HFF-Myc (cell line): ENCODE data around the gene TEX14.
A peak's percentile ranks its signal among the peaks of the same experiment; 100 is the strongest.

Experiments
- DNase-seq: peaks from one replicate; pipeline ENCODE4 v3.0.0-alpha.2; 2011; ENCODE audit warnings: low read depth; ENCODE audit errors: extremely low read depth
- H3K4me3 ChIP-seq: replicated peaks from 2 replicates; pipeline ENCODE4 v1.5.1; 2011; ENCODE audit warnings: low read depth, mild to moderate bottlenecking, control low read depth, low read length
- CTCF ChIP-seq: IDR thresholded peaks from 2 replicates; pipeline ENCODE4 v1.5.1; 2012; ENCODE audit warnings: mild to moderate bottlenecking, low read depth, low read length, control low read depth; ENCODE audit errors: missing control alignments

TEX14 gene

GRCh38 chr17:58722274-58722673 is 30.4 kb upstream of the TEX14 start:
- no peak overlapping the region for H3K4me3 ChIP-seq
- DNase-seq: no peak
- TF ChIP-seq CTCF: no peak

- no peak overlapping the region for H3K4me3 ChIP-seq
- DNase-seq: peak; percentile 22
- TF ChIP-seq CTCF: peak; percentile 45
Measured at GRCh38 chr17:58710948-58711552, 19.2 kb upstream of the TEX14 start.

GRCh38 chr17:58706351-58707140 is 14.7 kb upstream of the TEX14 start:
- TF ChIP-seq CTCF: no peak
- DNase-seq: no peak
- no peak overlapping the region for H3K4me3 ChIP-seq

GRCh38 chr17:58703916-58704286 is 12.1 kb upstream of the TEX14 start:
- no peak for TF ChIP-seq CTCF
- DNase-seq: no peak

GRCh38 chr17:58703137-58703915 is 11.5 kb upstream of the TEX14 start:
- DNase-seq: no peak
- no peak for TF ChIP-seq CTCF
- no peak overlapping the region for H3K4me3 ChIP-seq

More at GRCh38 chr17:58703916-58704286, 12.1 kb upstream of the TEX14 start:
- H3K4me3 ChIP-seq: no peak overlapping the region

GRCh38 chr17:58702708-58703107 is 10.9 kb upstream of the TEX14 start:
- H3K4me3 ChIP-seq: no peak overlapping the region
- DNase-seq: no peak

More at GRCh38 chr17:58702708-58703107, 10.9 kb upstream of the TEX14 start:
- TF ChIP-seq CTCF: no peak
